ENCODE data around the gene SCAI.
"Not testable (repeated sequence)": the region's sequence is repeated elsewhere in the genome, so short reads cannot be mapped to it uniquely, and the experiment has no call there.

Gene SCAI

DNA sequence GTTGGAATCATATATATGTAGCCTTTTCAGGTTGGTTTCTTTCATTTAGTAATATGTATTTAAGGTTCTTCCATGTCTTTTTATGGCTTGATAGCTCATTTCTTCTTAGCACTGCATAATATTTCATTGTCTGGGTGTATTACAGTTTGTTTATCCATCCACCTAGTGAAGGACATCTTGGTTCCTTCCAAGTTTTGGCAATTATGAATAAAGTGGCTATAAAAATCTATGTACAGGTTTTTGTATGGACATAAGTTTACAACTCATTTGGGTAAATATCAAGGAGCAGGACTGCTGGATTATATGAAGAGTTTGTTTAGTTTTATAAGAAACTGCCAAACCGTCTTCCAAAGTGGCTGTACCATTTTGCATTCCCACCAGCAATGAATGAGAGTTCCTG, 34.6 kb upstream of the SCAI start:
- TF ChIP-seq EZH2 (IDR thresholded peaks at IDR 0.05) (no peak), POLR2AphosphoS5 (IDR thresholded peaks at IDR 0.05; ENCODE audit: borderline replicate concordance, low read depth, low read length) (no peak), FOXP2 (optimal IDR thresholded peaks at IDR 0.05; ENCODE audit: control extremely low read depth, extremely low read length, insufficient read depth) (no peak)
- Histone ChIP-seq H3K4me3 (no peak overlapping the region), H3K27ac (no peak overlapping the region), H3K36me3 (ENCODE audit: insufficient read depth, low read length) (peaks cover 10% of the 10 kb centered on the region; the same call in 1 of the 2 replicates), H3K9me3 (ENCODE audit: low read depth, low read length) (no peaks in the 10 kb centered on the region), H3K9ac (ENCODE audit: insufficient read length) (no peak overlapping the region)
- no peak for DNase-seq (ENCODE audit: low read depth, low spot score)

DNA sequence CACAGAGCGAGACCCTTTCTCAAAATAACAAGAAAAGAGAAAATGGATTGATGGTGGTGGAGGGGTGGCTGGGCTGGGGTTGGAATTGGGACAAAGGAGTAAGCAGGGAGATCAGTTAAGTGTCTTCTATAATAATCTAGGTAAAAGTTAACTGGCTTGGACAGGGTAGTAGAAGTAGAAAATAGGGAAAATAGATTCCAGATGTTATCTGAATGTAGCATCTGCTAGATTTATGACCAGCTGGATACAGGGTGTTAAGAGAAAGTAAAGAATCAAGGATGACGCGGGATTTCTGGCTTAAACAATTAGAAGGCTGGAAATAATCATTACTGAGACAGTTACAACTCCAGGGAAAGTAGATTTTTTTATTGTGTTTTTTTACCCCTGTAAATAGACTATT, 33.3 kb upstream of the SCAI start:
- Histone ChIP-seq H3K36me3 (ENCODE audit: insufficient read depth, low read length) (peaks cover 10% of the 10 kb centered on the region; the same call in 1 of the 2 replicates), H3K9me3 (ENCODE audit: low read depth, low read length) (no peaks in the 10 kb centered on the region), H3K9ac (ENCODE audit: insufficient read length) (peak overlapping the region; percentile 15), H3K4me3 (peak overlapping the region; percentile 40), H3K27ac (peak overlapping the region; percentile 84)
- DNase-seq (ENCODE audit: low read depth, low spot score): no peak
- TF ChIP-seq FOXP2 (optimal IDR thresholded peaks at IDR 0.05; ENCODE audit: control extremely low read depth, extremely low read length, insufficient read depth): no peak
- TF ChIP-seq POLR2AphosphoS5 (IDR thresholded peaks at IDR 0.05; ENCODE audit: borderline replicate concordance, low read depth, low read length): no peak
- TF ChIP-seq EZH2 (IDR thresholded peaks at IDR 0.05): no peak

DNA sequence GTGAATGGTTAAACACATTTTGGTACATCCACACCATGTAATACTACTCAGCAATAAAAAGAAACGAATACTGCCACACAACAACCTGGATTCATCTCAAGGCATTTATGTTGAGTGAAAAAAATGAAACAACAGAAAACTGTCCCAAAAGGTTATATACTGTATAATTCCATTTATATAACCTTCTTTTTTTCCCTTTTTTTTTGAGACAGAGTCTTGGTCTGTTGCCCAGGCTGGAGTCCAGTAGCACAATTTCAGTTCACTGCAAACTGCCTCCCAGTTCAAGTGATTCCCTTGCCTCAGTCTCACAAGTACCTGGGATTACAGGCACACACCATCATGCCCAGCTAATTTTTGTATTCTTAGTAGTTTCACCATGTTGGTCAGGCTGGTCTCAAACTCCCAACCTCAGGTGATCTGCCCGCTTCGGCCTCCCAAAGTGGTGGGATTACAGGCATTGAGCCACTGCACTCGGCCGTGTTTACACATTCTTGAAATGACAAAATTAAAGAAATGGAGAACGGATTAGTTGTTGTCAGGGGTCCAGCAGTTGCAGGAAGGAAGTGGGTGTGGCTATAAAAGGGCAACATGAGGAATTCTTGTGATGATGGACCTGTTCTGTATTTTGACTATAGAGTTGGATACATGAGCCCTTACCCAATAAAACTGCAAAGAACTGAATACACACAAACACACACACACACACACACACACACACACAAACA, 28.9 kb upstream of the SCAI start:
- Histone ChIP-seq H3K9ac (ENCODE audit: insufficient read length) (no peak overlapping the region), H3K27ac (no peak overlapping the region; the same call in 1 of the 2 replicates), H3K9me3 (ENCODE audit: low read depth, low read length) (no peaks in the 10 kb centered on the region), H3K36me3 (ENCODE audit: insufficient read depth, low read length) (peaks cover 25% of the 10 kb centered on the region), H3K4me3 (no peak overlapping the region)
- DNase-seq (ENCODE audit: low read depth, low spot score): no peak
- no peak for TF ChIP-seq POLR2AphosphoS5 (IDR thresholded peaks at IDR 0.05; ENCODE audit: borderline replicate concordance, low read depth, low read length)
- TF ChIP-seq FOXP2 (optimal IDR thresholded peaks at IDR 0.05; ENCODE audit: control extremely low read depth, extremely low read length, insufficient read depth): no peak

DNA sequence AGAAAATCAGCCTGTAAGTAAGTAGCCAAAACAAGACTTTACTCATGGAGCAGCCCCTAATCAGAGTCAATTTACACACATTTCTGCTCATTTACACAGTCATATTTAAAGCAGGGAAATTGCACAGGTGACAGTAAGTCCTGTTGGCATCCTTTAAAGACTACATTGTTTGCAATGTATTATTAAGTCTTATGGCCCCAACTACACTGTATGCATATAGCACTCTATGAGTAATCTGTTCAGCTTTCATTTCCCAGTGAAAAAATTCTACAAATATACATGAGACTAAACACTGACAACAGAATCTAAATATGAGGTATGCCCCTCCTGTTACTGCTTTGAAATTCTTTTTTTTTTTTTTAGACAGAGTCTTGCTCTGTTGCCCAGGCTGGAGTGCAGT, 26.6 kb upstream of the SCAI start:
- no peak for TF ChIP-seq FOXP2 (optimal IDR thresholded peaks at IDR 0.05; ENCODE audit: control extremely low read depth, extremely low read length, insufficient read depth)
- no peak for DNase-seq (ENCODE audit: low read depth, low spot score)
- Histone ChIP-seq H3K9me3 (ENCODE audit: low read depth, low read length) (no peaks in the 10 kb centered on the region), H3K36me3 (ENCODE audit: insufficient read depth, low read length) (peaks cover 29% of the 10 kb centered on the region), H3K4me3 (no peak overlapping the region), H3K9ac (ENCODE audit: insufficient read length) (no peak overlapping the region), H3K27ac (no peak overlapping the region)

DNA sequence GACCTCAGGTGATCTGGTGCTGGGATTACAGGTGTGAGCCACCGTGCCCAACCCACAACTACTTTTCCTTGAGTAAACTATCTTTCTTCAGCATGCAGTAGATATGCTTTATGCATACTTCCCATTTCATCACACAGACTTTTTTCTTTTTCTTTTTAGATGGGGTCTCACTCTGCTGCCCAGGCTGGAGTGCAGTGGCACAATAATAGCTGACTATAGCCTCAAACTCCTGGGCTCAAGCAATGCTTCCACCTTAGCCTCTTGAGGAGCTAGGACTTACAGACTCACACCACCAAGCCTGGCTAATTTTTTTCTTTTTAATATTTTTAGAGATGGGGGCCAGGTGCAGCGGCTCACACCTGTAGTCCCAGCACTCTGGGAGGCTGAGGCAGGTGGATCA, 23.4 kb upstream of the SCAI start:
- H3K9ac ChIP-seq (ENCODE audit: insufficient read length): no peak overlapping the region
- H3K36me3 ChIP-seq (ENCODE audit: insufficient read depth, low read length): peaks cover 29% of the 10 kb centered on the region
- TF ChIP-seq EZH2 (IDR thresholded peaks at IDR 0.05) (no peak), POLR2AphosphoS5 (IDR thresholded peaks at IDR 0.05; ENCODE audit: borderline replicate concordance, low read depth, low read length) (no peak), FOXP2 (optimal IDR thresholded peaks at IDR 0.05; ENCODE audit: control extremely low read depth, extremely low read length, insufficient read depth) (no peak)
- DNase-seq (ENCODE audit: low read depth, low spot score): no peak
- H3K4me3 ChIP-seq: no peak overlapping the region
- no peaks in the 10 kb centered on the region for H3K9me3 ChIP-seq (ENCODE audit: low read depth, low read length)
- no peak overlapping the region for H3K27ac ChIP-seq

DNA sequence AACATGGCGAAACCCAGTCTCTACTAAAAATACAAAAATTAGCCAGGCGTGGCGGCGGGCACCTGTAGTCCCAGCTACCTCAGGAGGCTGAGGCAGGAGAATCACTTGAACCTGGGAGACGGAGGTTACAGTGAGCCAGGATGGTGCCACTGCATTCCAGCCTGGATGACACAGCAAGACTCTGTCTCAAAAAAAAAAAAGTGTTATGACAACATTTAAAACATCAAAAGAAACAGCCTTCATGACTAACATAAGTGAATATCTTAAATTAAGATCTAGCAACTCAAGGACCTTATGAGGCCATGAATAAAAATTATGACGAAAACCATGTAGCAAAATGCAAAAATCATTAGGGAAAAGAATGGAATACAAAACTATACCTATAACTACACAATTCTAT, 19.6 kb upstream of the SCAI start:
- not testable (repeated sequence) for H3K27ac ChIP-seq; H3K9ac ChIP-seq (ENCODE audit: insufficient read length); DNase-seq (ENCODE audit: low read depth, low spot score); H3K9me3 ChIP-seq (ENCODE audit: low read depth, low read length); H3K4me3 ChIP-seq
- H3K36me3 ChIP-seq (ENCODE audit: insufficient read depth, low read length): peaks cover 14% of the 10 kb centered on the region

DNA sequence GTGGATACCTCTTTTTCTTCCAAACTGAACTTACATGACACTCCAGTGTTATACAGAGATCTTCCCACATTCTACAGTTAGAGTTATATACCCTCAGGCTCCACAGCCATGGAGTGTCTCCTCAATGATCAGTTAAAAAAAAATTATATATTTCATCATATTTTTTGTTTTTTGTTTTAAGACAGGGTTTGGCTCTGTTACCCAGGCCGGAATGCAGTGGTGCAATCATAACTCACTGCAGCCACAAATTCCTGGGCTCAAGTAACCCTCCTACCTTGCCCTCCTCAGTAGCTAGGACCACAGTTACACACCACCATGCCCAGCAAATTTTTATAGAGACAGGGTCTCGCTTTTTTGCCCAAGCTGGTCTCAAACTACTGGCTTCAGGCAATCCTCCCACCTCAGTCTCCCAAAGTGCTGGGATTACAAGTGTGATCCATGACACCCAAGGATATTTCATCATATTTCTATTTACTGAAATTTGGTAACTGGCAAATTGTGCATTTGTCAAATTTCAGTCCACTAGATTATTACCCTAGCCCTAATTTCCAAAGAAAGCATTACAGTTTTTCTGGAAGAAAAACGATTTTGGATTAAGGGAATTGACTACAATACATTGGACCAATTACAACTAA, 18.1 kb upstream of the SCAI start:
- H3K36me3 ChIP-seq (ENCODE audit: insufficient read depth, low read length): peaks cover 14% of the 10 kb centered on the region
- H3K4me3 ChIP-seq: no peak overlapping the region
- H3K27ac ChIP-seq: peak overlapping the region; percentile 72
- H3K9me3 ChIP-seq (ENCODE audit: low read depth, low read length): no peaks in the 10 kb centered on the region
- DNase-seq (ENCODE audit: low read depth, low spot score): no peak
- no peak overlapping the region for H3K9ac ChIP-seq (ENCODE audit: insufficient read length)
- TF ChIP-seq EZH2 (IDR thresholded peaks at IDR 0.05): no peak
- no peak for TF ChIP-seq POLR2AphosphoS5 (IDR thresholded peaks at IDR 0.05; ENCODE audit: borderline replicate concordance, low read depth, low read length)
- TF ChIP-seq FOXP2 (optimal IDR thresholded peaks at IDR 0.05; ENCODE audit: control extremely low read depth, extremely low read length, insufficient read depth): no peak

DNA sequence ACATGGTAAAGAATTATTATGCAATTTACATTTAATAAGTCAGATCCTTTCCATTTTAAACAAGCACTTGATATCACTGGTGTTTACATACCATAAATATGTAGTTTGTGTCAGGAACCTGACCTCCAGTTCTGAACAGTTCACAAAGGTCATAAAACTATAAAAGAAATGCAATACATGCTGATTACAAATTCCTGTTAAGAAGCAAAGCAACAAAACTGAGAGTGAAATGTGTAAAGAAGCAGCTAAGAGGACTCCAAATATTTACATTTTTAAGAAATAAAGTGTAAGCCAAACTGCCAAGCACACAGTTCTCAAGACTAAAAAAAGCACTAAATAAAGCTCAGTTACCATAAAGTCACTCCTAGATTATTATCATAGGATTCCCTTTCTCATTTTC, 17.4 kb upstream of the SCAI start:
- no peak overlapping the region for H3K9ac ChIP-seq (ENCODE audit: insufficient read length)
- H3K27ac ChIP-seq: peak overlapping the region; percentile 72
- no peak overlapping the region for H3K4me3 ChIP-seq
- DNase-seq (ENCODE audit: low read depth, low spot score): no peak
- H3K36me3 ChIP-seq (ENCODE audit: insufficient read depth, low read length): peaks cover 10% of the 10 kb centered on the region
- H3K9me3 ChIP-seq (ENCODE audit: low read depth, low read length): no peaks in the 10 kb centered on the region
- no peak for TF ChIP-seq FOXP2 (optimal IDR thresholded peaks at IDR 0.05; ENCODE audit: control extremely low read depth, extremely low read length, insufficient read depth)
- no peak for TF ChIP-seq POLR2AphosphoS5 (IDR thresholded peaks at IDR 0.05; ENCODE audit: borderline replicate concordance, low read depth, low read length)
- TF ChIP-seq EZH2 (IDR thresholded peaks at IDR 0.05): no peak

DNA sequence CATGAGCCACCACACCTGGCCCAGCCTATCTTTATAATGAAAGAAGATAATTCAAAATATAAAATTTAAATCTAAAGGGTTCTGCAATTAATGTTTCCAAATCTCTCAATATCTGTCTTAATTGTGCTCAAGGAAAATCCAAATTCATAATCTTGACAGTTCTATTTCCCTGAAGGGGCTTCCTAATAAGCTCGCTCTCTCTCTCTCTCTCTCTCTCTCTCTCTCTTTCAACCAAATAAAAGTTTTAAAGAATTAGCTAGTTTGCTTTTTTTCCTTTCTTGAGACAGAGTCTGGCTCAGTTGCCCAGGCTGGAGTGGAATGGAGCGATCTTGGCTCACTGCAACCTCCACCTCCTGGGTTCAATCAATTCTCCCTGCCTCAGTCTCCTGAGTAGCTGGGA, 13.2 kb upstream of the SCAI start:
- H3K36me3 ChIP-seq (ENCODE audit: insufficient read depth, low read length): peaks cover 33% of the 10 kb centered on the region
- H3K4me3 ChIP-seq: no peak overlapping the region
- no peak overlapping the region for H3K9ac ChIP-seq (ENCODE audit: insufficient read length)
- TF ChIP-seq FOXP2 (optimal IDR thresholded peaks at IDR 0.05; ENCODE audit: control extremely low read depth, extremely low read length, insufficient read depth): no peak
- no peak for TF ChIP-seq POLR2AphosphoS5 (IDR thresholded peaks at IDR 0.05; ENCODE audit: borderline replicate concordance, low read depth, low read length)
- no peak for TF ChIP-seq EZH2 (IDR thresholded peaks at IDR 0.05)
- DNase-seq (ENCODE audit: low read depth, low spot score): no peak
- H3K27ac ChIP-seq: no peak overlapping the region
- no peaks in the 10 kb centered on the region for H3K9me3 ChIP-seq (ENCODE audit: low read depth, low read length)

All from SK-N-MC (cell line).